Measurements from ENCODE around the gene RNU1-4.
"Not testable (repeated sequence)": the region's sequence is repeated elsewhere in the genome, so short reads cannot be mapped to it uniquely, and the experiment has no call there.

GRCh38 chr1:16712984-16713383 is 27.3 kb upstream of the RNU1-4 start:
- not testable (repeated sequence) for TF ChIP-seq CTCF (IDR thresholded peaks at IDR 0.05); ZFX (IDR thresholded peaks at IDR 0.05; ENCODE audit: borderline replicate concordance)

All from 22Rv1 (cell line).